ENCODE measurements around the gene ZNF407.

The ZNF407 gene

DNA sequence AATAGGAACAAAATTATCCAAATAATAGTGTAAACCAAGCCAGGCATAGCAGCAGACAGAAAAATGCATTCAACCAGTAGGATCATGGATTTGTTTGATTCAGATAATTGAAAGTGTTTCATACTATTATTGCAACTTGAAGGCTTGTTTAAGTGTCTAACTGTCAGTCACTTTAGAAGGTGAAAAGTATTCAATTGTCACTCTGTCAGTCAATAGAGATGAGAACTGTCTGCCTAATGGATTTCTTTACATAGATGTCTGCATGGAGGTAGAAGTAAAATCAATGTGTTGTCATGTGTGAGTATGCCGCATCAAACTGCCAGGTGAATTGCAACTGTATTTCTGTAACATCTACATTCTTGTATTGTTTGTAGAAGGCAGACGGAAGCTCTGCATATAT, 65.0 kb downstream of the ZNF407 start:
- TF ChIP-seq, protein P1, sequence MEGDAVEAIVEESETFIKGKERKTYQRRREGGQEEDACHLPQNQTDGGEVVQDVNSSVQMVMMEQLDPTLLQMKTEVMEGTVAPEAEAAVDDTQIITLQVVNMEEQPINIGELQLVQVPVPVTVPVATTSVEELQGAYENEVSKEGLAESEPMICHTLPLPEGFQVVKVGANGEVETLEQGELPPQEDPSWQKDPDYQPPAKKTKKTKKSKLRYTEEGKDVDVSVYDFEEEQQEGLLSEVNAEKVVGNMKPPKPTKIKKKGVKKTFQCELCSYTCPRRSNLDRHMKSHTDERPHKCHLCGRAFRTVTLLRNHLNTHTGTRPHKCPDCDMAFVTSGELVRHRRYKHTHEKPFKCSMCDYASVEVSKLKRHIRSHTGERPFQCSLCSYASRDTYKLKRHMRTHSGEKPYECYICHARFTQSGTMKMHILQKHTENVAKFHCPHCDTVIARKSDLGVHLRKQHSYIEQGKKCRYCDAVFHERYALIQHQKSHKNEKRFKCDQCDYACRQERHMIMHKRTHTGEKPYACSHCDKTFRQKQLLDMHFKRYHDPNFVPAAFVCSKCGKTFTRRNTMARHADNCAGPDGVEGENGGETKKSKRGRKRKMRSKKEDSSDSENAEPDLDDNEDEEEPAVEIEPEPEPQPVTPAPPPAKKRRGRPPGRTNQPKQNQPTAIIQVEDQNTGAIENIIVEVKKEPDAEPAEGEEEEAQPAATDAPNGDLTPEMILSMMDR (IDR thresholded peaks at IDR 0.05; ENCODE audit: low read depth, low read length) = no peak
- no peak for DNase-seq
- no peak overlapping the region for H3K4me3 ChIP-seq (ENCODE audit: low read depth, low read length)
- no peaks in the 10 kb centered on the region for H3K27me3 ChIP-seq
- no peaks in the 10 kb centered on the region for H3K9me3 ChIP-seq
- no peaks in the 10 kb centered on the region for H3K36me3 ChIP-seq
- H3K4me1 ChIP-seq = no peaks in the 10 kb centered on the region

GRCh38 chr18:74665346-74665745, 67.7 kb downstream of the ZNF407 start:
- Histone ChIP-seq H3K4me3 (ENCODE audit: low read depth, low read length) (no peak overlapping the region), H3K4me1 (no peaks in the 10 kb centered on the region), H3K27me3 (no peaks in the 10 kb centered on the region), H3K9me3 (no peaks in the 10 kb centered on the region), H3K36me3 (no peaks in the 10 kb centered on the region)
- TF ChIP-seq, protein P1 (IDR thresholded peaks at IDR 0.05; ENCODE audit: low read depth, low read length) = no peak
- no peak for DNase-seq

DNA sequence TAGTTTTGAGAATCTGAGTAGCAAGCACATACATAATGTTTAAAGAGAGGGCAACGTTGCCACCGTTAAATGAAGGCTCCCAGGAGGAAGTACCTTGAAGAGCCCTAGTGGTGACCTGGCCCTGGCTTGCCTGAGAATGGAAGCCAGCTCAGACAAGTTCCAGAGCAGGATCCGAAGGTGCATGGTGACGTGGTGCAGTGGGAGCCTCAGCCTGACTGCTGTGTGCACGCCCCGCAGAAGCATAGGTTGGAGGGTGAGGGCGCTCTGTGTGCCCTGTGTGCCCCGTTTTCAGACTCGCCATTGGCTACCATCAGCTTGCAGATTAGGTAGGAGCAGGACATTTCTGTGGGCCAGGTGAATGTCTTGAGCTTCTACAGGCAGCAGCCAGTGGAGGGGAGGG, 68.2 kb downstream of the ZNF407 start:
- H3K27me3 ChIP-seq = no peaks in the 10 kb centered on the region
- no peaks in the 10 kb centered on the region for H3K9me3 ChIP-seq
- TF ChIP-seq, protein P1 (IDR thresholded peaks at IDR 0.05; ENCODE audit: low read depth, low read length) = no peak
- no peak overlapping the region for H3K4me3 ChIP-seq (ENCODE audit: low read depth, low read length)
- no peaks in the 10 kb centered on the region for H3K36me3 ChIP-seq
- no peak for DNase-seq
- no peaks in the 10 kb centered on the region for H3K4me1 ChIP-seq

DNA sequence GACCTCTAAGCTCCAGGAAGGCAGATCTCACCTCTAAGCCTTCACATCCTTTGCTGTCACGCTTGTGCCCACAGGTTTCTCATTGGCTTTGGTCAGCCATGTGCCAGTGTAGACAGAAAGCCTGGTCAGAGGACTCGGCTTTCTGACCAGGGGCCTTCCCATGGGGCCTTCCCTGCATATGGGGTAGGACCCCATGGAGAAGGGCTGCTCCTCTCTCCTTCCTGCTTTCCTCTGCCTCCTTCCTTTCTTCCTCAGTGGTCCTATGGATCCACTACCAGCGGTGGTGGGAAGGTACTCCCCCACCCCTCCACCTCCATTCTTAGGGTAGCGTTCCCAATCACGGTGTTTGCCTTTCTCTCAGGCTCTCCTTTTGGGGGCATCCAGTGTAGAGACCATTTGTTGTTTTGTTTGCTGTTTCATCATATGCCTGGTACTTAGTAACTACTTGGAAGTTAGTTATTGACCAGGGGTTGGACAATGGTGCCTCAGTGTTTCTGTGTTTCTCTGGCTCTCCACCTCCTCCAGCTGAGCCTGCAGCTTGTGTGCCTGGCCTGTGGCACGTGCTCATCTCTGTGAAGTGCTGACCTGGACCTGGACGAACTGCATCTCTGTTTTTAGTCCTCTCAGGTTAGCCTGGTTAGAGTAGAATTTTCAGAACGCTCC, 71.6 kb downstream of the ZNF407 start:
- DNase-seq = no peak

DNA sequence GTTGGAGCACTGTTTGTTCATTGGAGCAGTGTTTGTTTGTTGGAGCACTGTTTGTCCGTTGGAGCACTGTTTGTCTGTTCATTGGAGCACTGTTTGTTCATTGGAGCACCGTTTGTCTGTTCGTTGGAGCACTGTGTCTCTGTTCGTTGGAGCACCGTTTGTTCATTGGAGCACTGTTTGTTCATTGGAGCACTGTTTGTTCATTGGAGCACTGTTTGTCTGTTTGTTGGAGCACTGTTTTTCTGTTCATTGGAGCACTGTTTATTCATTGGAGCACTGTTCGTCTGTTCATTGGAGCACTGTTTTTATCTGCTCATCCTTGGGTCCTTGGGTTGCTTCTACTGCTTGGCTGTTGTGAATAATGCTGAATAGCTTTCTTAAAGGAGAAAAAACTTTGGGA, 74.7 kb downstream of the ZNF407 start:
- DNase-seq = no peak
- no peaks in the 10 kb centered on the region for H3K9me3 ChIP-seq
- no peak overlapping the region for H3K4me3 ChIP-seq (ENCODE audit: low read depth, low read length)
- TF ChIP-seq, protein P1 (IDR thresholded peaks at IDR 0.05; ENCODE audit: low read depth, low read length) = no peak
- no peaks in the 10 kb centered on the region for H3K4me1 ChIP-seq
- H3K27me3 ChIP-seq = no peaks in the 10 kb centered on the region
- no peaks in the 10 kb centered on the region for H3K36me3 ChIP-seq

More for the DNA sequence above, 71.6 kb downstream of the ZNF407 start:
- TF ChIP-seq, protein P1 (IDR thresholded peaks at IDR 0.05; ENCODE audit: low read depth, low read length) = no peak
- Histone ChIP-seq H3K4me3 (ENCODE audit: low read depth, low read length) (no peak overlapping the region), H3K27me3 (no peaks in the 10 kb centered on the region), H3K36me3 (no peaks in the 10 kb centered on the region), H3K9me3 (no peaks in the 10 kb centered on the region), H3K4me1 (no peaks in the 10 kb centered on the region)

GRCh38 chr18:74674487-74674886, 76.8 kb downstream of the ZNF407 start:
- no peak overlapping the region for H3K4me3 ChIP-seq (ENCODE audit: low read depth, low read length)
- no peaks in the 10 kb centered on the region for H3K36me3 ChIP-seq
- no peaks in the 10 kb centered on the region for H3K27me3 ChIP-seq
- no peaks in the 10 kb centered on the region for H3K4me1 ChIP-seq
- TF ChIP-seq, protein P1 (IDR thresholded peaks at IDR 0.05; ENCODE audit: low read depth, low read length) = no peak
- no peak for DNase-seq
- no peaks in the 10 kb centered on the region for H3K9me3 ChIP-seq

Data from BE2C (cell line).